GM23338 (cell line): ENCODE results near the gene EHD1. TPM values are rescaled to one million over a fixed set of nuclear protein-coding genes. Genes with fewer than 3 reads are reported as not detected.

Experiments used
- ATAC-seq: fragments of 200-7000 bp; cut with Tn5 transposase; 3 replicates; pipeline ENCODE4 v1.9.1; 2020
- DNase-seq: peaks from one replicate; pipeline ENCODE4 v3.0.0-alpha.2; 2015; ENCODE audit warnings: low spot score
- H2AFZ ChIP-seq: fragments of 200-600 bp; sonication (generic); 2 replicates; pipeline ENCODE4 v1.8.0; 2016; ENCODE audit warnings: antibody characterized with exemption, mild to moderate bottlenecking, moderate library complexity
- H3F3A ChIP-seq: fragments of 200-600 bp; sonication (generic); replicated peaks from 2 replicates; pipeline ENCODE4 v1.8.0; 2017; ENCODE audit warnings: antibody characterized with exemption, mixed run types, low read depth
- H3K27ac ChIP-seq: fragments of 200-600 bp; sonication (generic); 2 replicates; pipeline ENCODE4 v1.6.1; 2016; ENCODE audit warnings: low read depth
- H3K27me3 ChIP-seq: fragments of 200-600 bp; sonication (generic); 2 replicates; pipeline ENCODE4 v1.8.0; 2016; ENCODE audit warnings: mild to moderate bottlenecking, mixed run types, moderate library complexity; ENCODE audit not compliant: insufficient read depth
- H3K36me3 ChIP-seq: fragments of 200-600 bp; sonication (generic); 2 replicates; pipeline ENCODE4 v1.8.0; 2016; ENCODE audit warnings: mild to moderate bottlenecking; ENCODE audit not compliant: insufficient read depth
- H3K4me1 ChIP-seq: fragments of 200-600 bp; sonication (generic); 2 replicates; pipeline ENCODE4 v1.8.0; 2016; ENCODE audit warnings: mild to moderate bottlenecking, moderate library complexity; ENCODE audit not compliant: insufficient read depth
- H3K4me2 ChIP-seq: fragments of 200-600 bp; sonication (generic); 2 replicates; pipeline ENCODE4 v1.7.1; 2017; ENCODE audit warnings: mixed run types
- H3K4me3 ChIP-seq: fragments of 200-600 bp; sonication (generic); 2 replicates; pipeline ENCODE4 v1.6.1; 2016; ENCODE audit warnings: mixed run types
- H3K79me2 ChIP-seq: fragments of 200-600 bp; sonication (generic); replicated peaks from 2 replicates; pipeline ENCODE4 v1.8.0; 2017; ENCODE audit warnings: mild to moderate bottlenecking; ENCODE audit not compliant: insufficient read depth
- H3K9me2 ChIP-seq: fragments of 200-600 bp; sonication (generic); 2 replicates; pipeline ENCODE4 v1.8.0; 2017; ENCODE audit not compliant: insufficient read depth
- H4K20me1 ChIP-seq: fragments of 200-600 bp; sonication (generic); replicated peaks from 2 replicates; pipeline ENCODE4 v1.8.0; 2017; ENCODE audit warnings: mild to moderate bottlenecking; ENCODE audit not compliant: insufficient read depth
- H3K27ac Mint-ChIP-seq: 2 replicates; pipeline ENCODE4 v1.8.0; 2020; ENCODE audit warnings: inconsistent platforms, mild to moderate bottlenecking, moderate library complexity, mixed read lengths
- H3K27me3 Mint-ChIP-seq: 3 replicates; pipeline ENCODE4 v1.8.0; 2022; ENCODE audit warnings: low read depth, mild to moderate bottlenecking, moderate library complexity, mixed read lengths, inconsistent platforms; ENCODE audit not compliant: insufficient read depth, poor library complexity
- H3K36me3 Mint-ChIP-seq: 3 replicates; pipeline ENCODE4 v1.8.0; 2021; ENCODE audit warnings: low read depth, mild to moderate bottlenecking, inconsistent platforms, moderate library complexity, mixed read lengths
- H3K4me1 Mint-ChIP-seq: 3 replicates; pipeline ENCODE4 v1.8.0; 2020; ENCODE audit warnings: mild to moderate bottlenecking, inconsistent platforms, mixed read lengths
- H3K4me3 Mint-ChIP-seq: 3 replicates; pipeline ENCODE4 v1.8.0; 2021; ENCODE audit warnings: moderate library complexity, mild to moderate bottlenecking, inconsistent platforms, mixed read lengths
- H3K9me3 Mint-ChIP-seq: 3 replicates; pipeline ENCODE4 v1.8.0; 2020; ENCODE audit warnings: moderate library complexity, mild to moderate bottlenecking, inconsistent platforms, mixed read lengths
- CREB1 ChIP-seq: fragments of 250-450 bp; sonication (Bioruptor Pico); IDR thresholded peaks from 2 replicates; pipeline ENCODE4 v1.5.0; 2020; ENCODE audit warnings: low read depth, mild to moderate bottlenecking, moderate library complexity
- EZH2 ChIP-seq: fragments of 200-600 bp; sonication (generic); IDR thresholded peaks from one replicate; pipeline ENCODE4 v1.8.0; 2017; ENCODE audit warnings: antibody characterized with exemption, mild to moderate bottlenecking, low read depth; ENCODE audit not compliant: unreplicated experiment
- EZH2phosphoT487 ChIP-seq: fragments of 200-600 bp; sonication (generic); IDR thresholded peaks from one replicate; pipeline ENCODE4 v1.8.1; 2018; ENCODE audit warnings: antibody characterized with exemption; ENCODE audit not compliant: unreplicated experiment
- JUNB ChIP-seq: IDR thresholded peaks from one replicate; pipeline ENCODE4 v1.6.1; 2016; ENCODE audit warnings: antibody characterized with exemption; ENCODE audit not compliant: unreplicated experiment
- NANOG ChIP-seq: IDR thresholded peaks from 2 replicates; pipeline ENCODE4 v1.6.1; 2016; ENCODE audit warnings: antibody characterized with exemption, borderline replicate concordance
- POLR2AphosphoS5 ChIP-seq: IDR thresholded peaks from 2 replicates; pipeline ENCODE4 v1.6.1; 2016; ENCODE audit warnings: antibody characterized with exemption, low read depth
- ZNF114 ChIP-seq: fragments of 250-450 bp; sonication (Bioruptor Pico); IDR thresholded peaks from 2 replicates; pipeline ENCODE4 v1.5.0; 2020; ENCODE audit warnings: mild to moderate bottlenecking, moderate library complexity
- ZNF331 ChIP-seq: fragments of 250-450 bp; sonication (Bioruptor Pico); IDR thresholded peaks from 2 replicates; pipeline ENCODE4 v1.5.0; 2020; ENCODE audit warnings: low read depth, mild to moderate bottlenecking, moderate library complexity
- polyA plus RNA-seq: library from polyadenylated mRNA; unstranded; fragments of >200 nt; fragmentation: Nextera tagmentation; extraction: Ambion mirVana; gene quantifications from 2 replicates; pipeline ENCODE4 v1.2.1, GENCODE V29; 2016
- total RNA-seq: library from RNA; depleted of rRNA; stranded (reverse); fragments of >200 nt; shearing (Covaris generic); gene quantifications from 2 replicates; pipeline ENCODE4 v1.2.3, GENCODE V29; 2014
- TF ChIP-seq, protein P1 (sequence below): IDR thresholded peaks from 2 replicates; pipeline ENCODE4 v1.6.1; 2016; ENCODE audit warnings: antibody characterized with exemption
- TF ChIP-seq, protein P2 (sequence below), 2 experiments: fragments of 200-600 bp in 1 of 2; sonication (generic) in 1 of 2; conservative IDR thresholded peaks; 2 replicates each; pipeline versions ENCODE4 v1.5.1 to v1.6.1; 2016 to 2017; ENCODE audit warnings: antibody characterized with exemption in 2 of 2, low read depth in 2 of 2, mild to moderate bottlenecking in 2 of 2, moderate library complexity in 1 of 2

Gene EHD1
- total and polyA plus RNA-seq, 2 experiments from 2014 or later = 16.7 to 69.7 TPM

DNA sequence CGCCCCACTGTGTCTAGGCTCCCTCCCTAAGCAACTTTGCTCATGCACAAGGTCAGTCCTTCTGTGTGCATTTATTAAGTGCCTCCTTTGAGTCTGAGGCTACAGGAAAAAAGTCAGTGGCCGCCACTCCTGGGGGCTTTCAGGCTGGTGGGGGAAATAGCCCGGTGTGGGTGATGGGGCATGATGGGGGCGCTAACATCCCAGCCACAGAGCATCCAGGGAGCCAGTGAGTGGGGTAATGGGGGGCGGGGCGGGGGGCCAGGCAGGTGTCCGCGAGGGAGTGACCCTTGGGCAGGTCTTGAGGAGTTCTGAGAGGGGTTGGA lies 9.9 kb upstream of the EHD1 start (continued):
- TF ChIP-seq, protein P1, sequence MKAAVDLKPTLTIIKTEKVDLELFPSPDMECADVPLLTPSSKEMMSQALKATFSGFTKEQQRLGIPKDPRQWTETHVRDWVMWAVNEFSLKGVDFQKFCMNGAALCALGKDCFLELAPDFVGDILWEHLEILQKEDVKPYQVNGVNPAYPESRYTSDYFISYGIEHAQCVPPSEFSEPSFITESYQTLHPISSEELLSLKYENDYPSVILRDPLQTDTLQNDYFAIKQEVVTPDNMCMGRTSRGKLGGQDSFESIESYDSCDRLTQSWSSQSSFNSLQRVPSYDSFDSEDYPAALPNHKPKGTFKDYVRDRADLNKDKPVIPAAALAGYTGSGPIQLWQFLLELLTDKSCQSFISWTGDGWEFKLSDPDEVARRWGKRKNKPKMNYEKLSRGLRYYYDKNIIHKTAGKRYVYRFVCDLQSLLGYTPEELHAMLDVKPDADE = no peak
- TF ChIP-seq JUNB = no peak
- no peak for TF ChIP-seq NANOG
- TF ChIP-seq POLR2AphosphoS5 = no peak

- Mint-ChIP-seq H3K36me3 (no peaks in the 10 kb centered on the region; the same call in 2 of the 3 replicates), H3K4me1 (peaks cover 15% of the 10 kb centered on the region), H3K27ac (peak overlapping the region; percentile 80; the same call in 1 of the 2 replicates), H3K9me3 (no peaks in the 10 kb centered on the region), H3K27me3 (peaks cover 5% of the 10 kb centered on the region), H3K4me3 (peak overlapping the region; percentile 65)
- Histone ChIP-seq H3K27me3 (no peaks in the 10 kb centered on the region), H3K4me3 (peak overlapping the region; percentile 46), H3K36me3 (no peaks in the 10 kb centered on the region), H3K4me2 (peak overlapping the region; percentile 91), H3K27ac (peak overlapping the region; percentile 20; the same call in 1 of the 2 replicates), H3F3A (0 out of 2 replicates have a peak, but pooled peaks cover 2% of the 10 kb centered on the region), H2AFZ (peak overlapping the region; percentile 99), H3K4me1 (peaks cover 16% of the 10 kb centered on the region; the same call in 1 of the 2 replicates), H3K79me2 (no peaks in the 10 kb centered on the region), H4K20me1 (no peaks in the 10 kb centered on the region), H3K9me2 (no peaks in the 10 kb centered on the region)
- peak; percentile 91 for DNase-seq
- peak; percentile 89 for ATAC-seq
- TF ChIP-seq EZH2phosphoT487 (no peak), POLR2AphosphoS5 (0 out of 2 replicates have a peak, but pooled peaks have one; percentile 29), ZNF114 (CRISPR knock-in tag) (no peak)
- TF ChIP-seq, protein P2, sequence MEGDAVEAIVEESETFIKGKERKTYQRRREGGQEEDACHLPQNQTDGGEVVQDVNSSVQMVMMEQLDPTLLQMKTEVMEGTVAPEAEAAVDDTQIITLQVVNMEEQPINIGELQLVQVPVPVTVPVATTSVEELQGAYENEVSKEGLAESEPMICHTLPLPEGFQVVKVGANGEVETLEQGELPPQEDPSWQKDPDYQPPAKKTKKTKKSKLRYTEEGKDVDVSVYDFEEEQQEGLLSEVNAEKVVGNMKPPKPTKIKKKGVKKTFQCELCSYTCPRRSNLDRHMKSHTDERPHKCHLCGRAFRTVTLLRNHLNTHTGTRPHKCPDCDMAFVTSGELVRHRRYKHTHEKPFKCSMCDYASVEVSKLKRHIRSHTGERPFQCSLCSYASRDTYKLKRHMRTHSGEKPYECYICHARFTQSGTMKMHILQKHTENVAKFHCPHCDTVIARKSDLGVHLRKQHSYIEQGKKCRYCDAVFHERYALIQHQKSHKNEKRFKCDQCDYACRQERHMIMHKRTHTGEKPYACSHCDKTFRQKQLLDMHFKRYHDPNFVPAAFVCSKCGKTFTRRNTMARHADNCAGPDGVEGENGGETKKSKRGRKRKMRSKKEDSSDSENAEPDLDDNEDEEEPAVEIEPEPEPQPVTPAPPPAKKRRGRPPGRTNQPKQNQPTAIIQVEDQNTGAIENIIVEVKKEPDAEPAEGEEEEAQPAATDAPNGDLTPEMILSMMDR (conservative IDR thresholded peaks at IDR 0.05; ENCODE audit: low read depth in 2 of 2) = peak; percentile 83 to 84
Observed at GRCh38 chr11:64887757-64888405, 9.5 kb upstream of the EHD1 start.

GRCh38 chr11:64887234-64887756 lies 8.9 kb upstream of the EHD1 start:
- Mint-ChIP-seq H3K4me3 (peak overlapping the region; percentile 15; the same call in 1 of the 3 replicates), H3K27me3 (peaks cover 5% of the 10 kb centered on the region), H3K4me1 (peaks cover 15% of the 10 kb centered on the region), H3K36me3 (no peaks in the 10 kb centered on the region; the same call in 2 of the 3 replicates), H3K27ac (no peak overlapping the region), H3K9me3 (no peaks in the 10 kb centered on the region)
- Histone ChIP-seq H3F3A (0 out of 2 replicates have a peak, but pooled peaks cover 2% of the 10 kb centered on the region), H3K36me3 (no peaks in the 10 kb centered on the region), H3K4me2 (peak overlapping the region; percentile 64), H4K20me1 (no peaks in the 10 kb centered on the region), H3K79me2 (no peaks in the 10 kb centered on the region), H3K4me3 (peak overlapping the region; percentile 42; the same call in 1 of the 2 replicates), H3K27me3 (no peaks in the 10 kb centered on the region), H2AFZ (peak overlapping the region; percentile 99), H3K27ac (no peak overlapping the region), H3K9me2 (no peaks in the 10 kb centered on the region), H3K4me1 (peaks cover 16% of the 10 kb centered on the region; the same call in 1 of the 2 replicates)
- DNase-seq = no peak
- ATAC-seq = peak; percentile 2; the same call in 2 of the 3 replicates
- no peak for TF ChIP-seq EZH2
- no peak for TF ChIP-seq JUNB
- TF ChIP-seq ZNF331 (CRISPR knock-in tag) = no peak
- no peak for TF ChIP-seq CREB1
- TF ChIP-seq, protein P2 (conservative IDR thresholded peaks at IDR 0.05; ENCODE audit: low read depth in 2 of 2) = no peak
- no peak for TF ChIP-seq EZH2phosphoT487
- no peak for TF ChIP-seq ZNF114 (CRISPR knock-in tag)
- TF ChIP-seq NANOG = no peak
- no peak for TF ChIP-seq POLR2AphosphoS5
- TF ChIP-seq, protein P1 = no peak
